Stimulated activated CD8-positive, alpha-beta memory T cell treated with anti-CD3 and anti-CD28 coated beads, Interleukin-4, amount 100 ng/mL, for 48 hours (primary cell): ENCODE measurements around the gene TMEM229B.

Experiments
- DNase-seq: peaks from one replicate; pipeline ENCODE4 v3.0.0-alpha.2; 2020

The TMEM229B gene

GRCh38 chr14:67514650-67515385, 26.3 kb upstream of the TMEM229B start:
- peak; percentile 43 for DNase-seq

- DNase-seq = no peak
These were observed 25.7 kb upstream of the TMEM229B start for GRCh38 chr14:67514203-67514607.

- no peak for DNase-seq
These were observed 25.1 kb upstream of the TMEM229B start for GRCh38 chr14:67513631-67514108.

GRCh38 chr14:67512463-67513310, 24.2 kb upstream of the TMEM229B start:
- DNase-seq = no peak

GRCh38 chr14:67510836-67511235, 22.3 kb upstream of the TMEM229B start:
- no peak for DNase-seq

- no peak for DNase-seq
These were observed 21.6 kb upstream of the TMEM229B start for GRCh38 chr14:67510121-67510520.

GRCh38 chr14:67508956-67509355, 20.4 kb upstream of the TMEM229B start:
- DNase-seq = no peak

- no peak for DNase-seq
These were observed 16.7 kb upstream of the TMEM229B start for GRCh38 chr14:67505254-67505653.

- DNase-seq = no peak
These were observed 14.8 kb upstream of the TMEM229B start for GRCh38 chr14:67503331-67503730.

GRCh38 chr14:67502867-67503266, 14.3 kb upstream of the TMEM229B start:
- no peak for DNase-seq

GRCh38 chr14:67501670-67502069, 13.1 kb upstream of the TMEM229B start:
- no peak for DNase-seq

- DNase-seq = no peak
These were observed 12.5 kb upstream of the TMEM229B start for GRCh38 chr14:67500981-67501380.

- DNase-seq = no peak
These were observed 9.2 kb upstream of the TMEM229B start for GRCh38 chr14:67497716-67498115.

GRCh38 chr14:67497216-67497615, 8.7 kb upstream of the TMEM229B start:
- DNase-seq = no peak

GRCh38 chr14:67495827-67496226, 7.3 kb upstream of the TMEM229B start:
- no peak for DNase-seq

GRCh38 chr14:67493092-67493717, 4.7 kb upstream of the TMEM229B start:
- no peak for DNase-seq

- no peak for DNase-seq
These were observed 4.0 kb upstream of the TMEM229B start for GRCh38 chr14:67492538-67492937.

- no peak for DNase-seq
These were observed 3.4 kb upstream of the TMEM229B start for GRCh38 chr14:67491741-67492507.

GRCh38 chr14:67491285-67491684, 2.8 kb upstream of the TMEM229B start:
- DNase-seq = no peak

GRCh38 chr14:67490196-67490595, 1.7 kb upstream of the TMEM229B start:
- no peak for DNase-seq

GRCh38 chr14:67487332-67487731, 1.2 kb downstream of the TMEM229B start:
- no peak for DNase-seq

GRCh38 chr14:67486890-67487289, 1.6 kb downstream of the TMEM229B start:
- no peak for DNase-seq
